Prostate gland (tissue), 2 donors: Measurements from ENCODE around the gene CES2. TPM values are rescaled to one million over a fixed set of nuclear protein-coding genes. Genes with fewer than 3 reads are reported as not detected.

Experiments used
- DNase-seq: peaks from one replicate; pipeline ENCODE4 v3.0.0-alpha.2; 2019; ENCODE audit warnings: low spot score
- H3K27ac ChIP-seq, 2 donors: fragments of 200-600 bp; sonication (generic); 2 replicates each; pipeline ENCODE4 v1.5.1; 2017 to 2019
- H3K27me3 ChIP-seq: fragments of 200-600 bp; sonication (generic); replicated peaks from 2 replicates; pipeline ENCODE4 v1.5.1; 2019; ENCODE audit not compliant: insufficient read depth
- H3K36me3 ChIP-seq, 2 donors: fragments of 200-600 bp; sonication (generic); 1 replicate in 1 of 2; 2 replicates in 1 of 2; pipeline versions ENCODE4 v1.5.1 to v1.8.1; 2017 to 2019
- H3K4me1 ChIP-seq: fragments of 200-600 bp; sonication (generic); replicated peaks from 2 replicates; pipeline ENCODE4 v1.5.1; 2019
- H3K4me3 ChIP-seq, 2 donors: fragments of 200-600 bp; sonication (generic); 2 replicates each; pipeline ENCODE4 v1.5.1; 2017 to 2019
- H3K9me3 ChIP-seq: fragments of 200-600 bp; sonication (generic); 2 replicates; pipeline ENCODE4 v1.5.1; 2017
- CTCF ChIP-seq, 4 experiments: fragments of 200-600 bp in 2 of 4; fragments of 450-650 bp in 2 of 4; sonication (generic) in 2 of 4; IDR thresholded peaks; 1 replicate in 3 of 4; 2 replicates in 1 of 4; pipeline ENCODE4 v1.5.1; 2016 to 2019; ENCODE audit warnings: antibody characterized with exemption in 4 of 4, mild to moderate bottlenecking in 2 of 4, moderate library complexity in 2 of 4
- POLR2A ChIP-seq: fragments of 450-650 bp; IDR thresholded peaks from one replicate; pipeline ENCODE4 v1.6.1; 2016; ENCODE audit warnings: antibody characterized with exemption, mild to moderate bottlenecking
- POLR2AphosphoS5 ChIP-seq: sonication (generic); formaldehyde crosslinking; IDR thresholded peaks from one replicate; pipeline ENCODE4 v1.6.1; 2017; ENCODE audit warnings: antibody characterized with exemption
- whole genome bisulfite sequencing: methylation state at CpG from one replicate; pipeline ENCODE4 v1.1.5; 2018; 5-methylcytosine and 5-hydroxymethylcytosine counted together
- intact Hi-C: fragments of 100-400 bp; cut with DNase I; formaldehyde crosslinking; loops from one replicate; pipeline ENCODE4 v1.14.2; 2022
- total RNA-seq, 2 donors: library from RNA; depleted of rRNA; stranded (reverse); fragments of >200 nt; gene quantifications; one replicate each; pipeline ENCODE4 v1.1.0, GENCODE V29; 2016

CES2 gene
- total RNA-seq, 2 donors from 2014 or later: 36.3 to 61.5 TPM

GRCh38 chr16:66905633-66906539 is 29.4 kb upstream of the CES2 start:
- Histone ChIP-seq H3K4me1 (no peaks in the 10 kb centered on the region), H3K27ac (no peak overlapping the region)

GRCh38 chr16:66906916-66907836 is 28.1 kb upstream of the CES2 start:
- Histone ChIP-seq H3K27me3 (no peaks in the 10 kb centered on the region), H3K9me3 (no peaks in the 10 kb centered on the region), H3K27ac (no peak overlapping the region), H3K4me1 (no peaks in the 10 kb centered on the region), H3K4me3 (no peak overlapping the region), H3K36me3 (no peaks in the 10 kb centered on the region)
- WGBS: 80% methylated on average over 6 of the region's 7 CpGs
- TF ChIP-seq POLR2AphosphoS5 (no peak), POLR2A (no peak), CTCF (IDR thresholded peaks at IDR 0.05) (no peak)
- intact Hi-C loops: no loop called here
- no peak for DNase-seq

More at GRCh38 chr16:66905633-66906539, 29.4 kb upstream of the CES2 start:
- TF ChIP-seq POLR2AphosphoS5: no peak
- no peak for TF ChIP-seq POLR2A
- TF ChIP-seq CTCF (IDR thresholded peaks at IDR 0.05): no peak
- Histone ChIP-seq H3K4me3 (no peak overlapping the region), H3K36me3 (no peaks in the 10 kb centered on the region), H3K9me3 (no peaks in the 10 kb centered on the region), H3K27me3 (no peaks in the 10 kb centered on the region)
- DNase-seq: no peak
- 77% methylated on average over 11 of the region's 11 CpGs for WGBS
- intact Hi-C loops: loop anchor here (2.0 kb wide), 1 partner anchor 17 kb away; no protein-coding TSS in a partner anchor

- Histone ChIP-seq H3K27me3 (no peaks in the 10 kb centered on the region), H3K36me3 (no peaks in the 10 kb centered on the region), H3K4me1 (no peaks in the 10 kb centered on the region), H3K9me3 (no peaks in the 10 kb centered on the region), H3K4me3 (no peak overlapping the region), H3K27ac (no peak overlapping the region)
- TF ChIP-seq CTCF (IDR thresholded peaks at IDR 0.05) (no peak), POLR2A (no peak), POLR2AphosphoS5 (no peak)
- no peak for DNase-seq
- 85% methylated on average over 3 of the region's 3 CpGs for WGBS
- intact Hi-C loops: no loop called here
Observed at GRCh38 chr16:66908116-66908515, 27.2 kb upstream of the CES2 start.

- Histone ChIP-seq H3K36me3 (no peaks in the 10 kb centered on the region), H3K4me3 (no peak overlapping the region), H3K27me3 (no peaks in the 10 kb centered on the region), H3K4me1 (no peaks in the 10 kb centered on the region), H3K27ac (no peak overlapping the region), H3K9me3 (no peaks in the 10 kb centered on the region)
- WGBS: 90% methylated on average over 14 of the region's 14 CpGs
- intact Hi-C loops: no loop called here
- TF ChIP-seq POLR2A (no peak), POLR2AphosphoS5 (no peak), CTCF (IDR thresholded peaks at IDR 0.05) (no peak)
- no peak for DNase-seq
Observed at GRCh38 chr16:66908762-66909559, 26.4 kb upstream of the CES2 start.
